ENCODE measurements around the gene BEX4.
"Not testable (repeated sequence)": the region's sequence is repeated elsewhere in the genome, so short reads cannot be mapped to it uniquely, and the experiment has no call there.

The BEX4 gene, protein sequence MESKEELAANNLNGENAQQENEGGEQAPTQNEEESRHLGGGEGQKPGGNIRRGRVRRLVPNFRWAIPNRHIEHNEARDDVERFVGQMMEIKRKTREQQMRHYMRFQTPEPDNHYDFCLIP

DNA sequence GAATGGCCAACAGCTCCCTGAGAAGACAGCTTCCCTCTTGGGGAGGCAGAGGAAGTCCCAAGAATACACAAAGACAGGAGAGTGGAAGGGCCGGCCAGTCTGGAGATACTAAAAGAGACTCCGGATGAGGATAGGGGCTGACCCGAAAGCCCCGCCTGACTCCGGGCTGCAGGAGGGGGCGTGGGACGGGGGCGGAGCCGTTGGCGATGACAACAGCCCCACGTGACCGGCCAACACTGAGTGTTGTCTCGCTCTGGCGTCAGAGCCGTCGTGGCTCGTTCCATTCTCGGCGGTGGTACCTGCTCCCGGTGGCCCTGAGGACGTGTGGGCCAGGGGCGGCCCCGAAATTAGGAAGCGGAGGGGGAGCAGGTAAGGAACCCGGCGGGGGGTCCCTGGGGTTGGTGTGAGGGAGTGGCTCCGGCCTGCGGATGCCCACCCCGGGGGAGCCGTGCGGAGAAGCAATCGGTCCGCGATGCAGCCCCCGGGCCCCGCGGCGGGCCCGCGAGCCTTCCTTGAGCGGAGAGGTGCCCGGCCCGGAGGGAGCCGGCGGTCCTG lies at the start of gene BEX4:
TSS of gene BEX4 (plus strand) at position 239 of the 555 bp plus-strand sequence. CDS start 1,046 bp downstream, outside the sequence.
- no peak for DNase-seq

- no peak for DNase-seq
Observed at GRCh38 chrX:103170216-103170615, 44.7 kb upstream of the BEX4 start.

GRCh38 chrX:103171353-103171752 lies 43.6 kb upstream of the BEX4 start:
- DNase-seq, result no peak

DNA sequence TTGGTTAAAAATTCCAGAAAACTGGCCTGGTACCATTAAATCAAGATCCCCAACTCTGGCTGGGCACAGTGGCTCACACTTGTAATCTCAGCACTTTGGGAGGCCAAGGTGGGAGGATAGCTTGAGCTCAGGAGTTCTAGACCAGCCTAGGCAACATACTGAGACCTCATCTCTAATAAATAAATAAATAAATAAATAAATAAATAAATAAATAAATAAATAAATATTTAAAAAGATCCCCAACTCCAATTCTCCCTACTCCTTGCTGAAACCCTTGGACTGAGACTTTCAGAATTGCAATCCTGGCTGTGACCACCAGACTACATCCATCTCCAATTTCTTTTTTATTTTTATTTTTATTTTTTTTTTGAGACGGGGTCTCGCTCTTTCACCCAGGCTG lies 39.7 kb upstream of the BEX4 start:
- not testable (repeated sequence) for DNase-seq

DNA sequence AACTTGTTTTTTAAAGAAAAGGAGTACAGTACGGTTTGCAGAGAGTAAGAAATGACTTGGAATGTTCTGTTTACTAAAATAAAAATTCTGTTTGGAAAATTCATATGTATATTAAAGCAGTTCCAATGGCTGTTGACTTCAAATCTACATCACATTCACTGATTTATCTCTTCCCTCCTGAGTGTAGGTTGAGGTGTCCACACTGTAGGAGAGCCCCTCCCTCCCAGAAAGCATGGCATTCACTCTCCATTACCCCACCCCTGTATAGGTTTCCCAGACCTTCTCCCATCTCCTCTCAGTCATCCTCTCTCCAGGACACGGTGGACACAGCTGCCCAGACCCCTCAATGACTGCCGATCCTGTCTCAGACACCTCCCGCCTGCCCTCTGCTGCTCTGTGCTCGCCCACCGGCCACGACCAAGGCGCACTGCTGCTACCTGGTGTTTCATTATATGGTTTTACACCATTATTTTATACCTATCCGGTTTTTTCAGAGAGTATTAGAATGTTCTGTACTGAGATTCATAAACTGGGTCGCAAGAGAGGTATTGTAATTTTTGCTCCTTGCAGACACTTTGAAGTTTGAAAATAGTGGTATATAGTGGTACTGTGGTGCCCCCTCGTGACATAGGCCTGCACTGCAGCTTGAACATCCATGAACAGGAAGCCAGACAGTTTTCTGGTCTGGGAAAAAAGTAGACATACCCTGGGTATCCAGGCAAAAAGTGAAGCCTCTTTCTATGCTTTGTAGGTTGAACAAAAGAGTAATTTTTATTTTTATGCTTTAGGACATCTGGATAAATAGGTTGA lies 38.8 kb upstream of the BEX4 start:
- DNase-seq, result peak in 1 of 2 experiments; percentile 1

- DNase-seq, result no peak
Observed at GRCh38 chrX:103177556-103177955, 37.4 kb upstream of the BEX4 start.

GRCh38 chrX:103183912-103184311 lies 31.0 kb upstream of the BEX4 start:
- no peak for DNase-seq

GRCh38 chrX:103187953-103188475 lies 26.9 kb upstream of the BEX4 start:
- DNase-seq, result no peak

GRCh38 chrX:103197721-103198306 lies 17.1 kb upstream of the BEX4 start:
- no peak for DNase-seq

DNA sequence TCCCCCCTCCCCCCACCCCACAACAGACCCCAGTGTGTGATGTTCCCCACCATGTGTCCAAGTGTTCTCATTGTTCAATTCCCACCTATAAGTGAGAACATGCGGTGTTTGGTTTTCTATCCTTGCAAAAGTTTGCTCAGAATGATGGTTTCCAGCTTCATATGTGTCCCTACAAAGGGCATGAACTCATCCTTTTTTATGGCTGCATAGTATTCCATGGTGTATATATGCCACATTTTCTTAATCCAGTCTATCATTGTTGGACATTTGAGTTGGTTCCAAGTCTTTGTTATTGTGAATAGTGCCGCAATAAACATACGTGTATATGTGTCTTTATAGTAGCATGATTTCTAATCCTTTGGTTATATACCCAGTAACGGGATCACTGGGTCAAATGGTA lies 16.2 kb upstream of the BEX4 start:
- DNase-seq, result not testable (repeated sequence)

DNA sequence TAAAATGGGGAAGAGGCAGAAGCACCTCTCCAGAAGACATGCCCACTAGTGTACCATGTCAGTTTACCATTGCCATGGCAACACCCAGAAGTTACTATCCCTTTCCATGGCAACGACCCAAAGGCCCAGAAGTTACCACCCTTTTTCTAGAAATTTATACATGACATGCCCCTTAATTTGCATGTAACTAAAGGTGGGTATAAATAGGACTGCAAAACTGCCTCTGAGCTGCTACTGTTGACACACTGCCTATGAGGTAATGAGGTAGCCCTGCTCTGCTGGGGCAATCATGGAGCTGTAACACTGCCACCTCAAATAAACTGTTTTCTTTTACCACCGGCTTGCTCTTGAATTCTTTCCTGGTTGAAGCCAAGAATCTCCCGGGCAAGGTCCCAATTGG lies 13.9 kb upstream of the BEX4 start:
- no peak for DNase-seq

GRCh38 chrX:103210056-103210455 lies 4.9 kb upstream of the BEX4 start:
- no peak for DNase-seq

DNA sequence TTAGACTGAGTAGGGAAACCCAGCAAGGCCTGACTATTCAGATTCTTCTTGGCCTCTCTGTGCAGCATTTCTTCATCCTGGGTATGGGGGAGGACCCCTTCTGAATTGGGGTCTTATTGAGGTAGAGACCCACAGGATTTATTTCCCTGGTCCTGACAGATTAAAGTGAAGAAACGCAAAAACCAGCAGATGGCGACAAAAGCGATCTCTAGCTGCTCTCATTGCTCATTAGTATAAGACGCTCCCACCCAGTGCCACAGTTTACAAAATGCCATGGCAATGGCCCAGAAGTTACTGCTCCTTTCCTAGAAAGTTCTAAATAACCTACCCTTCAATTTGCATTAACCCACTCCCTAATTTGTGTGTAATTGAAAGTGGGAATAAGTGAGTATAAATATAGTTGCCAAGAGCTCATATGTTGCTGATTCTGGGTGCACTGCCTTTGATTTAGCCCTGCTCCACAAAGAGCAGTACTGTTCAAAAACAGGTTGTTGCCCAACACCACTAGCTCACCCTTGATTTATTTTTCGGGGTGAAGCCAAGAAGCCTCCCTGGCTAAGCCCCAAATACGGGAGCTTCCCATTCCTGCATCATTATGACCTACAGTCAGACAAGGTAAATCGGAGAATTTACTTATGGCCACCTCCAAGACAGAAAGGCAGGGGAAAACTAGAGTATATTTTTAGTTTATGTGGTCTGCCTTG lies 3.7 kb upstream of the BEX4 start:
- peak in 1 of 2 experiments; percentile 46 for DNase-seq

- DNase-seq, result no peak
Observed at GRCh38 chrX:103212749-103213457, 2.0 kb upstream of the BEX4 start.

GRCh38 chrX:103215425-103215991 lies 600 bp downstream of the BEX4 start:
- no peak for DNase-seq

DNA sequence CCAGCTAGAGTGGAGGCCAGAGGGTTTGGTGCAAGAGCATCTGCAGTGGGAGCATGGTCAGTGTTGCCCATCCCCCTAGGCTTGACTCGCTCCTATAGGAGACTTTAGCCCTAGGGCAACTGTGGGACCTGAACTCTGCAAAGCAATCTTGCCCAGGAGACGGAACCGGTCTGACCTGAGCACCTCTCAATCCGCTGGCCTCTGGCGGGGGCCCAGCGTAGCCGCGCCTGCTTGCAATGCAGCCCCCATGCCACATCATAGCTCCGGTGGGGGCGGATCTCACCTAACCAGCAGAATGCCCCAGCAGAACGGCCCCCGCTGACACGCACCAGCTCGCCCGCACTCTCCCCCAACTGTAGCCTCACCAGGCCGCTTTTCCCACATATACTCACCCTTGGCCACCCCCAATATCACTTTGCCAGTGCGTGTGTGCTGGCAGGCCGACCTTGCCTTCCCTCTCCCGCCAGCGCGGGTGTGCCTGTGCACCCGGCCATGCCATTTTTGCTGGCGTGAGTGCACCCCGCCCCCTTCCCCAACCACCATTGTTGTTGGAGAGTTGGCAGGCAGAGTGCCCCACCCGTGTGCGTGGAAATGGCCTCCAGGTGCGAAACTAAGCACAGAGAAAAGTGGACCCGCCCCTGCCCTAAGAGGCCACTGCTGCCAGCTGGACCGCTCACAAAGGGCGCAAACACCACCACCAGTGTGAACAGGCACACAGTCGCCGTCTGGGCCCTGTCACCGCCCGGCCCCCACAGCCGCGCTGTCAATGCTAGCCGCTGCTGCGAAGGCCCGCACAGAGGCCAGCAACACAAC lies 5.8 kb downstream of the BEX4 start:
- DNase-seq, result no peak

DNA sequence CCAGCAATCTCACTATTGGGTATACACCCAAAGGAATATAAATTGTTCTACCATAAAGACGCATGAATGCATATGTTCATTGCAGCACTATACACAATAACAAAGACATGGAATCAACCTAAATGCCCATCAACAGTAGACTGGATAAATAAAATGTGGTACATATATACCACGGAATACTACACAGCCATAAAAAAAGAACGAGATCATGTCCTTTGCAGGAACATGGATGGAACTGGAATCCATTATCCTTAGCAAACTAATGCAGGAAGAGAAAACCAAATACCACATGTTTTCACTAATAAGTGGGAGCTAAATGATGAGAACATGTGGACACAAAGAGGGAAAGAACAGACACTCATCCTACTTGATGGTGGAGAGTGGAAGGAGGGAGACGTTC lies 11.0 kb downstream of the BEX4 start:
- DNase-seq, result not testable (repeated sequence)

GRCh38 chrX:103233263-103233662 lies 18.4 kb downstream of the BEX4 start:
- no peak for DNase-seq

- no peak for DNase-seq
Observed at GRCh38 chrX:103234869-103235268, 20.0 kb downstream of the BEX4 start.

- not testable (repeated sequence) for DNase-seq
Observed at GRCh38 chrX:103235608-103236007, 20.7 kb downstream of the BEX4 start.

DNA sequence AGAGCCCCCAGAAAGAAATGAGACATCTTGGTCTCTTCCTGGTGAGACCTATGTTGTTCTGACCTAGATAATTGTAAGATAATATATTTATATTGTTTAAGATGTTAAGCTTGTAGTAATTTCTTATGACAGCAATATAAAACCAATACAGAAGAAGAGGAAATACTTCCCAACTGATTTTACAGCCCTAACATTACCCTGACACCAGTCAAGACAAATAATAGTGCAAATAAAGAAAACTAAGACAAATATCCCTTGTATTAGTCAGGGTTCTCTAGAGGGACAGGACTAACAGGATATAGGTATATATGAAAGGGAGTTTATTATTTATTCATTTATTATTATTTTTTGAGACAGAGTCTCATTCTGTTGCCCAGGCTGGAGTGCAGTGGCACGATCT lies 21.4 kb downstream of the BEX4 start:
- DNase-seq, result no peak
